Activated naive CD4-positive, alpha-beta T cell treated with anti-CD3 and anti-CD28 coated beads, Interleukin-2, amount 50 U/mL, for 72 hours (primary cell): ENCODE measurements around the gene FOXK2. TPM values are rescaled to one million over a fixed set of nuclear protein-coding genes. Genes with fewer than 3 reads are reported as not detected.
A peak's percentile ranks its signal among the peaks of the same experiment; 100 is the strongest.
"Not testable (repeated sequence)": the region's sequence is repeated elsewhere in the genome, so short reads cannot be mapped to it uniquely, and the experiment has no call there.

Source experiments
- ATAC-seq, 2 donors: fragments of 150-1000 bp; cut with Tn5 transposase; 2 replicates each; pipeline ENCODE4 v1.10.0; 2021; ENCODE audit warnings: mild to moderate bottlenecking in 2 of 2, moderate library complexity in 2 of 2
- DNase-seq, 2 donors: peaks; one replicate each; pipeline ENCODE4 v3.0.0; 2021 to 2022; ENCODE audit warnings: low spot score in 2 of 2
- H3K27ac Mint-ChIP-seq, 2 donors: one replicate each; pipeline ENCODE4 v1.8.0; 2022; ENCODE audit warnings: mild to moderate bottlenecking in 2 of 2, mixed read lengths in 2 of 2
- H3K36me3 Mint-ChIP-seq, 2 donors: one replicate each; pipeline ENCODE4 v1.8.0; 2022; ENCODE audit warnings: mixed read lengths in 2 of 2
- H3K9me3 Mint-ChIP-seq, 2 donors: one replicate each; pipeline ENCODE4 v1.8.0; 2022; ENCODE audit warnings: mixed read lengths in 2 of 2
- total RNA-seq, 2 donors: library from RNA; stranded (reverse); gene quantifications; one replicate each; pipeline ENCODE4 v1.2.3, GENCODE V29; 2022

Gene FOXK2
- total RNA-seq, 2 donors from 2014 or later: 56.2 to 67.4 TPM

- H3K9me3 Mint-ChIP-seq: no peaks in the 10 kb centered on the region
- DNase-seq (no peak), ATAC-seq (no peak)
- no peaks in the 10 kb centered on the region for H3K36me3 Mint-ChIP-seq
- H3K27ac Mint-ChIP-seq: no peak overlapping the region
These were observed 28.4 kb downstream of the FOXK2 start for GRCh38 chr17:82547981-82548380.

- Mint-ChIP-seq H3K9me3 (no peaks in the 10 kb centered on the region), H3K27ac (peak overlapping the region in 1 of 2 donors; percentile 73)
These were observed 29.3 kb downstream of the FOXK2 start for GRCh38 chr17:82548681-82549303.

GRCh38 chr17:82551779-82552457 is 32.4 kb downstream of the FOXK2 start:
- Mint-ChIP-seq H3K9me3 (no peaks in the 10 kb centered on the region), H3K36me3 (no peaks in the 10 kb centered on the region), H3K27ac (peak overlapping the region in 1 of 2 donors; percentile 50)
- ATAC-seq: peak; percentile 100
- DNase-seq: peak; percentile 69 to 80

More at GRCh38 chr17:82548681-82549303, 29.3 kb downstream of the FOXK2 start:
- H3K36me3 Mint-ChIP-seq: no peaks in the 10 kb centered on the region
- no peak for ATAC-seq
- no peak for DNase-seq

GRCh38 chr17:82552580-82552979 is 33.0 kb downstream of the FOXK2 start:
- H3K27ac Mint-ChIP-seq: peak overlapping the region in 1 of 2 donors; percentile 50
- no peaks in the 10 kb centered on the region for H3K9me3 Mint-ChIP-seq
- ATAC-seq (no peak), DNase-seq (no peak)
- H3K36me3 Mint-ChIP-seq: no peaks in the 10 kb centered on the region

- no peaks in the 10 kb centered on the region for H3K36me3 Mint-ChIP-seq
- no peak for ATAC-seq
- DNase-seq: no peak
- no peak overlapping the region for H3K27ac Mint-ChIP-seq
- H3K9me3 Mint-ChIP-seq: no peaks in the 10 kb centered on the region
These were observed 33.8 kb downstream of the FOXK2 start for GRCh38 chr17:82553210-82553930.

GRCh38 chr17:82557510-82557909 is 38.0 kb downstream of the FOXK2 start:
- not testable (repeated sequence) for H3K36me3 Mint-ChIP-seq, DNase-seq, ATAC-seq, H3K9me3 Mint-ChIP-seq
- peak overlapping the region in 1 of 2 donors; percentile 55 for H3K27ac Mint-ChIP-seq

- no peaks in the 10 kb centered on the region for H3K9me3 Mint-ChIP-seq
- ATAC-seq: no peak
- no peak overlapping the region for H3K27ac Mint-ChIP-seq
- no peaks in the 10 kb centered on the region for H3K36me3 Mint-ChIP-seq
- no peak for DNase-seq
These were observed 40.2 kb downstream of the FOXK2 start for GRCh38 chr17:82559566-82560251.

- Mint-ChIP-seq H3K36me3 (no peaks in the 10 kb centered on the region), H3K9me3 (no peaks in the 10 kb centered on the region), H3K27ac (peak overlapping the region in 1 of 2 donors; percentile 65)
- ATAC-seq: no peak
- DNase-seq: no peak
These were observed 40.7 kb downstream of the FOXK2 start for GRCh38 chr17:82560252-82560642.

- ATAC-seq (no peak), DNase-seq (no peak)
- Mint-ChIP-seq H3K27ac (peak overlapping the region; percentile 52 to 65), H3K9me3 (no peaks in the 10 kb centered on the region), H3K36me3 (no peaks in the 10 kb centered on the region)
These were observed 41.4 kb downstream of the FOXK2 start for GRCh38 chr17:82560802-82561428.

GRCh38 chr17:82561429-82562035 is 42.0 kb downstream of the FOXK2 start:
- Mint-ChIP-seq H3K9me3 (no peaks in the 10 kb centered on the region), H3K36me3 (no peaks in the 10 kb centered on the region), H3K27ac (peak overlapping the region in 1 of 2 donors; percentile 65)
- DNase-seq (no peak), ATAC-seq (no peak)

- H3K9me3 Mint-ChIP-seq, H3K27ac Mint-ChIP-seq, H3K36me3 Mint-ChIP-seq, DNase-seq, ATAC-seq: not testable (repeated sequence)
These were observed 43.2 kb downstream of the FOXK2 start for GRCh38 chr17:82562718-82563220.

- ATAC-seq (no peak), DNase-seq (no peak)
- H3K27ac Mint-ChIP-seq: no peak overlapping the region
- H3K36me3 Mint-ChIP-seq: no peaks in the 10 kb centered on the region
- no peaks in the 10 kb centered on the region for H3K9me3 Mint-ChIP-seq
These were observed 43.8 kb downstream of the FOXK2 start for GRCh38 chr17:82563318-82563717.

- H3K36me3 Mint-ChIP-seq, ATAC-seq, H3K9me3 Mint-ChIP-seq, DNase-seq, H3K27ac Mint-ChIP-seq: not testable (repeated sequence)
These were observed 44.2 kb downstream of the FOXK2 start for GRCh38 chr17:82563745-82564144.

GRCh38 chr17:82564241-82564640 is 44.7 kb downstream of the FOXK2 start:
- Mint-ChIP-seq H3K9me3 (no peaks in the 10 kb centered on the region), H3K27ac (no peak overlapping the region), H3K36me3 (no peaks in the 10 kb centered on the region)
- DNase-seq (no peak), ATAC-seq (no peak)

GRCh38 chr17:82565551-82565950 is 46.0 kb downstream of the FOXK2 start:
- H3K9me3 Mint-ChIP-seq: no peaks in the 10 kb centered on the region
- DNase-seq (no peak), ATAC-seq (no peak)
- no peak overlapping the region for H3K27ac Mint-ChIP-seq
- H3K36me3 Mint-ChIP-seq: no peaks in the 10 kb centered on the region
